Subcutaneous adipose tissue (tissue), 4 donors: ENCODE results near the gene SLC47A2. TPM values are rescaled to one million over a fixed set of nuclear protein-coding genes. Genes with fewer than 3 reads are reported as not detected.

Source experiments
- CTCF ChIP-seq: fragments of 450-650 bp; IDR thresholded peaks from one replicate; pipeline ENCODE4 v1.5.1; 2016; ENCODE audit warnings: low read depth, mild to moderate bottlenecking, control low read depth, antibody characterized with exemption, moderate library complexity
- small RNA-seq: library from RNA; depleted of rRNA; stranded (forward); fragments of <200 nt; gene quantifications from one replicate; pipeline ENCODE3, GENCODE V24; 2016
- total RNA-seq, 4 donors: library from RNA; depleted of rRNA; stranded (reverse); fragments of >200 nt; gene quantifications; one replicate each; pipeline ENCODE4 v1.1.0, GENCODE V29; 2016

Gene SLC47A2
- total RNA-seq, 4 donors from 2014 or later = not detected

- TF ChIP-seq CTCF = no peak
Measured at GRCh38 chr17:19631905-19632304, 84.5 kb downstream of the SLC47A2 start.

GRCh38 chr17:19630661-19631060 is 85.7 kb downstream of the SLC47A2 start:
- no peak for TF ChIP-seq CTCF

- no peak for TF ChIP-seq CTCF
Measured at GRCh38 chr17:19630035-19630434, 86.3 kb downstream of the SLC47A2 start.

GRCh38 chr17:19629449-19629848 is 86.9 kb downstream of the SLC47A2 start:
- TF ChIP-seq CTCF = no peak

Small RNA genes within 50 kb of the gene (small RNA-seq; reads per million reads assigned to genes)
- gene RF00322 = not detected

Other genes starting within 250 kb of the SLC47A2 start
- gene SLC47A1, start 182.7 kb downstream of the SLC47A2 start, total RNA-seq = 1 to 10 TPM; 1.3 to 9.2 (median 3.8) TPM
- gene ALDH3A2, start 67.8 kb downstream of the SLC47A2 start, total RNA-seq = 100 to 1,000 TPM; 117 to 177 (median 133) TPM
- gene ALDH3A1, start 31.7 kb upstream of the SLC47A2 start, total RNA-seq = 1 to 10 TPM in 3 of 4 donors, not detected in 1; 1.1 to 3.4 (median 2.4) TPM
- gene ULK2, start 151.4 kb upstream of the SLC47A2 start, total RNA-seq = 10 to 100 TPM; 24.0 to 32.8 (median 30.5) TPM